HL-60 (cell line): ENCODE results near the gene CLEC4A.

Experiments used
- DNase-seq, 2 experiments: peaks; one replicate each; pipeline ENCODE4 v3.0.0-alpha.2; 2010 to 2020; ENCODE audit warnings: low read depth in 1 of 2, low spot score in 1 of 2
- H3K27ac ChIP-seq: fragments of 250-450 bp; sonication (Bioruptor Pico); replicated peaks from 2 replicates; pipeline ENCODE4 v1.5.1; 2020; ENCODE audit warnings: mild to moderate bottlenecking, moderate library complexity
- H3K27me3 ChIP-seq: fragments of 250-450 bp; sonication (Bioruptor Pico); 2 replicates; pipeline ENCODE4 v1.5.1; 2021; ENCODE audit warnings: mild to moderate bottlenecking, moderate library complexity; ENCODE audit not compliant: insufficient read depth, poor library complexity, severe bottlenecking
- H3K4me3 ChIP-seq: replicated peaks from 2 replicates; pipeline ENCODE4 v1.5.1; 2011; ENCODE audit warnings: mild to moderate bottlenecking, control low read depth, low read length; ENCODE audit not compliant: insufficient read depth
- CTCF ChIP-seq: IDR thresholded peaks from one replicate; pipeline ENCODE4 v1.5.1; 2011; ENCODE audit warnings: low read length, control low read depth, inconsistent platforms; ENCODE audit not compliant: insufficient read depth
- GABPA ChIP-seq: IDR thresholded peaks from 2 replicates; pipeline ENCODE4 v1.6.1; 2012; ENCODE audit warnings: low read depth
- POLR2AphosphoS5 ChIP-seq: IDR thresholded peaks from 2 replicates; pipeline ENCODE4 v1.6.1; 2012; ENCODE audit warnings: low read depth
- REST ChIP-seq: IDR thresholded peaks from 2 replicates; pipeline ENCODE4 v1.6.1; 2012; ENCODE audit warnings: low read depth; ENCODE audit not compliant: insufficient replicate concordance
- SPI1 ChIP-seq: IDR thresholded peaks from 2 replicates; pipeline ENCODE4 v1.6.1; 2012; ENCODE audit warnings: low read depth, mild to moderate bottlenecking, borderline replicate concordance

The CLEC4A gene

GRCh38 chr12:8154526-8154925 lies 31.1 kb downstream of the CLEC4A start:
- TF ChIP-seq CTCF (no peak), SPI1 (no peak), REST (no peak), POLR2AphosphoS5 (no peak), GABPA (no peak)
- H3K27ac ChIP-seq: no peak overlapping the region
- no peak for DNase-seq
- H3K27me3 ChIP-seq: no peaks in the 10 kb centered on the region
- H3K4me3 ChIP-seq: no peak overlapping the region

- H3K4me3 ChIP-seq: no peak overlapping the region
- TF ChIP-seq SPI1 (no peak), GABPA (no peak), REST (no peak), POLR2AphosphoS5 (no peak), CTCF (no peak)
- DNase-seq: no peak
- peak overlapping the region; percentile 64 for H3K27ac ChIP-seq
- no peaks in the 10 kb centered on the region for H3K27me3 ChIP-seq
Measured at GRCh38 chr12:8156416-8156815, 33.0 kb downstream of the CLEC4A start.

- peak in 1 of 2 experiments; percentile 57 for DNase-seq
- H3K27ac ChIP-seq: peak within 1 kb of the TSS; percentile 64
- no peaks in the 10 kb centered on the region for H3K27me3 ChIP-seq
- H3K4me3 ChIP-seq: no peak within 1 kb of the TSS
- TF ChIP-seq SPI1 (peak; percentile 93), GABPA (no peak), REST (no peak), CTCF (no peak)
Measured at GRCh38 chr12:8156845-8157244, 33.4 kb downstream of the CLEC4A start, which contains the start of gene ZNF705A. Gene ZNF705A, plus strand, starts transcription at chr12:8157015. Its CDS starts 15,611 bp downstream, at chr12:8172626.
